Neutrophil (primary cell): ENCODE measurements around the gene JMJD6.
"Not testable (repeated sequence)": the region's sequence is repeated elsewhere in the genome, so short reads cannot be mapped to it uniquely, and the experiment has no call there.

Source experiments
- H3K27ac ChIP-seq: fragments of 200-600 bp; sonication (generic); 2 replicates; pipeline ENCODE4 v1.5.1; 2016; ENCODE audit warnings: mild to moderate bottlenecking, moderate library complexity
- H3K27me3 ChIP-seq: fragments of 200-600 bp; sonication (generic); 2 replicates; pipeline ENCODE4 v1.6.0; 2016; ENCODE audit warnings: mild to moderate bottlenecking
- H3K36me3 ChIP-seq: fragments of 200-600 bp; sonication (generic); 2 replicates; pipeline ENCODE4 v1.5.1; 2017
- H3K4me1 ChIP-seq, 2 experiments: fragments of 200-600 bp in 1 of 2; sonication (generic) in 1 of 2; 1 replicate in 1 of 2; 2 replicates in 1 of 2; pipeline versions ENCODE4 v1.5.1 to v1.6.1; 2013 to 2016; ENCODE audit warnings: low read depth in 1 of 2, low read length in 1 of 2, mild to moderate bottlenecking in 1 of 2, moderate library complexity in 1 of 2; ENCODE audit not compliant: control insufficient read depth in 1 of 2, insufficient read depth in 1 of 2
- H3K4me3 ChIP-seq, 2 experiments: fragments of 200-600 bp in 1 of 2; sonication (generic) in 1 of 2; 1 replicate in 1 of 2; 2 replicates in 1 of 2; pipeline ENCODE4 v1.5.1; 2013 to 2016; ENCODE audit warnings: low read depth in 1 of 2, low read length in 1 of 2, mild to moderate bottlenecking in 1 of 2, moderate library complexity in 1 of 2
- H3K9me3 ChIP-seq: fragments of 200-600 bp; sonication (generic); 2 replicates; pipeline ENCODE4 v1.5.1; 2016
- TF ChIP-seq, protein P1 (sequence below): fragments of 200-600 bp; sonication (generic); IDR thresholded peaks from 2 replicates; pipeline ENCODE4 v1.5.1; 2016; ENCODE audit warnings: antibody characterized with exemption

Gene JMJD6

GRCh38 chr17:76716146-76716838 lies 10.1 kb downstream of the JMJD6 start:
- TF ChIP-seq, protein P1, sequence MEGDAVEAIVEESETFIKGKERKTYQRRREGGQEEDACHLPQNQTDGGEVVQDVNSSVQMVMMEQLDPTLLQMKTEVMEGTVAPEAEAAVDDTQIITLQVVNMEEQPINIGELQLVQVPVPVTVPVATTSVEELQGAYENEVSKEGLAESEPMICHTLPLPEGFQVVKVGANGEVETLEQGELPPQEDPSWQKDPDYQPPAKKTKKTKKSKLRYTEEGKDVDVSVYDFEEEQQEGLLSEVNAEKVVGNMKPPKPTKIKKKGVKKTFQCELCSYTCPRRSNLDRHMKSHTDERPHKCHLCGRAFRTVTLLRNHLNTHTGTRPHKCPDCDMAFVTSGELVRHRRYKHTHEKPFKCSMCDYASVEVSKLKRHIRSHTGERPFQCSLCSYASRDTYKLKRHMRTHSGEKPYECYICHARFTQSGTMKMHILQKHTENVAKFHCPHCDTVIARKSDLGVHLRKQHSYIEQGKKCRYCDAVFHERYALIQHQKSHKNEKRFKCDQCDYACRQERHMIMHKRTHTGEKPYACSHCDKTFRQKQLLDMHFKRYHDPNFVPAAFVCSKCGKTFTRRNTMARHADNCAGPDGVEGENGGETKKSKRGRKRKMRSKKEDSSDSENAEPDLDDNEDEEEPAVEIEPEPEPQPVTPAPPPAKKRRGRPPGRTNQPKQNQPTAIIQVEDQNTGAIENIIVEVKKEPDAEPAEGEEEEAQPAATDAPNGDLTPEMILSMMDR = no peak
- H3K4me3 ChIP-seq = peak overlapping the region; percentile 38 to 54
- peaks cover 6% of the 10 kb centered on the region for H3K27me3 ChIP-seq
- no peaks in the 10 kb centered on the region for H3K9me3 ChIP-seq
- H3K4me1 ChIP-seq = peaks cover 43 to 46% of the 10 kb centered on the region in 2 experiments
- H3K36me3 ChIP-seq = peaks cover 63% of the 10 kb centered on the region
- peak overlapping the region; percentile 94 for H3K27ac ChIP-seq

DNA sequence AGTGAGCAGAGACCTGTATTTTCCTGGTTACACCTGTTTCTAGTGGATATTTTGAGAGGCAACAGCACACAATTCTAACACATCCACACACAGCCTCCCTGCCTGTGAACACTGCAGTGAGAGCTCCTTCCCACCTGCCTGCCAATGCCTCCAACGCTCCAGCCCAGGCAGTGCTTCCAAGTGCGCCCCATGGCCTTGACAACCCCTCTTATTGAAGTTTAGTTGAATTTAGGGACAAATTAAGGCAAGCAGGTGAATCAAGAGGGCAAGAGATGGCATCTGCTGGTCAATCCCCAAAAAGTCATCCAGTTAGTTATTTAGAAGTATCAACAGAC lies 10.9 kb downstream of the JMJD6 start:
- Histone ChIP-seq H3K4me3 (peak overlapping the region; percentile 38 to 43), H3K27me3 (peaks cover 11% of the 10 kb centered on the region), H3K36me3 (peaks cover 55% of the 10 kb centered on the region), H3K9me3 (no peaks in the 10 kb centered on the region), H3K4me1 (peaks cover 47 to 50% of the 10 kb centered on the region in 2 experiments), H3K27ac (peak overlapping the region; percentile 94)
- TF ChIP-seq, protein P1 = no peak

DNA sequence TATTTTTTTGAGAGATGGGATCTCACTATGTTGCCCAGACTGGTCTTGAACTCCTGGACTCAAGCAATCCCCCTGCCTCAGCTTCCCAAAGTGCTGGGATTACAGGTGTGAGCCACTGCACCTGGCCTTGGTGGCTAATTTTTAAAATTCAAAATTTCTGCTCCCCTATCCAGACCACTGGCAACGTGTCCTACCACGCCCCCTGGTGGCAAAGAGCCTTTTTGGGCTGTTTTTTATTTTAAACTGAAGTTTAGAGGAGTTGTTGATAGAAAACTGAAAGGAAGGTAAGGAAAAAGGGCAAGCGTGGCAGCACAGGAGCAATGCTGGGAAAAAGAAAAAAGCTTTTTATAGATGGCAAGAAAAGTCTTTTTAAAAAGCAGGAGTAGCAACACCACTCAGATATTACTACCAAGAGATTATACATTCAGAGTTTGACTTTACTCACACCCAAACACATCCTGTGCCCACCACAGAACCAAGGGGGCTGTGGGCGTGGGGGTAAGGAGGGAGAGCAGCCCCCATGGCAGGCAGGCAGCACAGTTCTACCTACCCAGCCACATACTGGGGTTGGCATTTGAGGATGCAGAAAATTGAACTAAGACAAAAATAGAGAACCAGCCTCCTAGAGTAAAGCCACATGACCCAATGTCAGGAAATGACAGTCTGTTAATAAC lies 11.4 kb downstream of the JMJD6 start:
- Histone ChIP-seq H3K36me3 (peaks cover 50% of the 10 kb centered on the region), H3K4me3 (peak overlapping the region; percentile 38 to 43), H3K4me1 (peaks cover 52 to 54% of the 10 kb centered on the region in 2 experiments), H3K27ac (peak overlapping the region; percentile 94), H3K9me3 (no peaks in the 10 kb centered on the region), H3K27me3 (peaks cover 16% of the 10 kb centered on the region)
- TF ChIP-seq, protein P1 = peak; percentile 67

- TF ChIP-seq, protein P1 = no peak
- Histone ChIP-seq H3K36me3 (peaks cover 44% of the 10 kb centered on the region), H3K27ac (peak overlapping the region; percentile 94), H3K4me3 (peak overlapping the region in 1 of 2 experiments; percentile 38), H3K27me3 (peaks cover 22% of the 10 kb centered on the region), H3K9me3 (no peaks in the 10 kb centered on the region), H3K4me1 (peaks cover 52 to 57% of the 10 kb centered on the region in 2 experiments)
Measured at GRCh38 chr17:76714336-76714735, 12.1 kb downstream of the JMJD6 start.

DNA sequence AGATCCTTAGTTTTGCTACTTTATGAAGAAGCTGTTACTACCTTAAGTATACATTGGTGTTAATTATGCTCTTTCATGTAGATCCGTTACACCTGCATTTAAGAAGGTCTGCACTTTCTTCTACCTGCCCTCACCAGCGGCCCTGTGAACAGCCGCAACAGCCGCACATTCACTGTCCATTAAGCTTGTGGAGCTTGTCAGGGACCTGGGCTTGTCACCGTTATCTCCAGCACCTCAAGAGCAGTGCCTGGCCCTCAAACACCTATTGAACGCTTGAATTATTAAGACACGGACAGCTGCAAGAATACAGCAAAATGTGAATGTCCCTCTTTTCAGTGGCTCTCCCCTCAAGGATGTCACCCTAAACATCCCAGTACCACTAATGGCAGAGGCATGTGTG lies 12.6 kb downstream of the JMJD6 start:
- peaks cover 28% of the 10 kb centered on the region for H3K27me3 ChIP-seq
- H3K4me1 ChIP-seq = peaks cover 52 to 57% of the 10 kb centered on the region in 2 experiments
- H3K4me3 ChIP-seq = no peak overlapping the region
- peak overlapping the region; percentile 94 for H3K27ac ChIP-seq
- TF ChIP-seq, protein P1 = no peak
- peaks cover 38% of the 10 kb centered on the region for H3K36me3 ChIP-seq
- no peaks in the 10 kb centered on the region for H3K9me3 ChIP-seq

DNA sequence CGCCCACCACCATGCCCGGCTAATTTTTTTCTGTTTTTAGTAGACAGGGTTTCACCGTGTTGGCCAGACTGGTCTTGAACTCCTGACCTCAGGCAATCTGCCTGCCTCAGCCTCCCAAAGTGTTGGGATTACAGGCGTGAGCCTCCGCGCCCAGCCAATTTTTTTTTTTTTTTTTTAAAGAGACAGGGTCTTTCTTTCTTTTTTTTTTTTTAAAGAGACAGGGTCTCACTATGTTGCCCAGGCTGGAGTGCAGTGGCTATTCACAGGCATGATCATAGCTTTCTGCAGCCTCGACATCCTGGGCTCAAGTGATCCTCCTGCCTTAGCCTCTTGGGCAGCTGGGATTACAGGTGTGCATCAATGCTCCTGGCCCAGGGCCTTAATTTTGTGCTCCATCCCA lies 14.1 kb downstream of the JMJD6 start:
- peaks cover 47 to 51% of the 10 kb centered on the region in 2 experiments for H3K4me1 ChIP-seq
- not testable (repeated sequence) for H3K9me3 ChIP-seq, H3K27ac ChIP-seq, H3K4me3 ChIP-seq
- H3K27me3 ChIP-seq = peaks cover 32% of the 10 kb centered on the region
- peaks cover 24% of the 10 kb centered on the region for H3K36me3 ChIP-seq
